Right atrium auricular region (tissue), 2 donors: ENCODE results near the gene VSTM2L. TPM values are rescaled to one million over a fixed set of nuclear protein-coding genes. Genes with fewer than 3 reads are reported as not detected.

ENCODE experiments used
- DNase-seq: peaks from one replicate; pipeline ENCODE4 v3.0.0-alpha.2; 2019; ENCODE audit warnings: low spot score
- H3K27ac ChIP-seq, 2 donors: fragments of 200-600 bp; sonication (generic); 1 replicate in 1 of 2; 2 replicates in 1 of 2; pipeline ENCODE4 v1.5.1; 2016 to 2019
- H3K27me3 ChIP-seq, 2 donors: fragments of 200-600 bp; sonication (generic); one replicate each; pipeline versions ENCODE4 v1.5.1 to v1.6.0; 2017 to 2019
- H3K36me3 ChIP-seq: fragments of 200-600 bp; sonication (generic); one replicate; pipeline ENCODE4 v1.5.1; 2016
- H3K4me1 ChIP-seq, 2 donors: fragments of 200-600 bp; sonication (generic); one replicate each; pipeline versions ENCODE4 v1.5.1 to v1.6.0; 2017 to 2019
- H3K4me3 ChIP-seq, 2 donors: fragments of 200-600 bp; sonication (generic); 1 replicate in 1 of 2; 2 replicates in 1 of 2; pipeline ENCODE4 v1.5.1; 2017 to 2019; ENCODE audit warnings: mild to moderate bottlenecking in 1 of 2, moderate library complexity in 1 of 2
- H3K9me3 ChIP-seq, 2 donors: fragments of 200-600 bp; sonication (generic); one replicate each; pipeline ENCODE4 v1.5.1; 2019
- CTCF ChIP-seq, 2 donors: fragments of 200-600 bp; sonication (generic); IDR thresholded peaks; one replicate each; pipeline ENCODE4 v1.5.1; 2019; ENCODE audit warnings: antibody characterized with exemption in 2 of 2
- total RNA-seq, 2 donors: library from RNA; depleted of rRNA; stranded (reverse); fragments of >200 nt; gene quantifications; one replicate each; pipeline ENCODE4 v1.1.0, GENCODE V29; 2016

VSTM2L gene
- total RNA-seq, 2 donors from 2014 or later, result 97.4 to 303 TPM

- TF ChIP-seq CTCF (IDR thresholded peaks at IDR 0.05), result no peak
- Histone ChIP-seq H3K9me3 (no peaks in the 10 kb centered on the region), H3K27me3 (no peaks in the 10 kb centered on the region), H3K4me1 (peaks cover 0 to 26% of the 10 kb centered on the region in 2 donors), H3K27ac (no peak overlapping the region), H3K36me3 (no peaks in the 10 kb centered on the region), H3K4me3 (no peak overlapping the region)
- no peak for DNase-seq
These were observed 17.9 kb downstream of the VSTM2L start for GRCh38 chr20:37920679-37921322.

- H3K9me3 ChIP-seq, result no peaks in the 10 kb centered on the region
- H3K4me1 ChIP-seq, result peaks cover 0 to 22% of the 10 kb centered on the region in 2 donors
- H3K4me3 ChIP-seq, result no peak overlapping the region
- no peaks in the 10 kb centered on the region for H3K27me3 ChIP-seq
- no peak overlapping the region for H3K27ac ChIP-seq
- no peak for DNase-seq
- TF ChIP-seq CTCF (IDR thresholded peaks at IDR 0.05), result no peak
- H3K36me3 ChIP-seq, result no peaks in the 10 kb centered on the region
These were observed 18.5 kb downstream of the VSTM2L start for GRCh38 chr20:37921341-37921929.

- H3K4me1 ChIP-seq, result peaks cover 0 to 26% of the 10 kb centered on the region in 2 donors
- H3K27ac ChIP-seq, result no peak overlapping the region
- DNase-seq, result no peak
- H3K36me3 ChIP-seq, result no peaks in the 10 kb centered on the region
- TF ChIP-seq CTCF (IDR thresholded peaks at IDR 0.05), result no peak
- H3K27me3 ChIP-seq, result no peaks in the 10 kb centered on the region
- no peaks in the 10 kb centered on the region for H3K9me3 ChIP-seq
- H3K4me3 ChIP-seq, result no peak overlapping the region
These were observed 19.1 kb downstream of the VSTM2L start for GRCh38 chr20:37922016-37922415.

- no peak for TF ChIP-seq CTCF (IDR thresholded peaks at IDR 0.05)
- DNase-seq, result no peak
- Histone ChIP-seq H3K4me3 (no peak overlapping the region), H3K27ac (no peak overlapping the region), H3K27me3 (no peaks in the 10 kb centered on the region), H3K4me1 (peaks cover 0 to 37% of the 10 kb centered on the region in 2 donors), H3K9me3 (no peaks in the 10 kb centered on the region), H3K36me3 (no peaks in the 10 kb centered on the region)
These were observed 22.6 kb downstream of the VSTM2L start for GRCh38 chr20:37925265-37926165.

GRCh38 chr20:37926612-37927011 is 23.7 kb downstream of the VSTM2L start:
- no peak for DNase-seq
- Histone ChIP-seq H3K27me3 (no peaks in the 10 kb centered on the region), H3K4me1 (peaks cover 0 to 45% of the 10 kb centered on the region in 2 donors), H3K27ac (no peak overlapping the region), H3K9me3 (no peaks in the 10 kb centered on the region), H3K4me3 (no peak overlapping the region), H3K36me3 (no peaks in the 10 kb centered on the region)
- no peak for TF ChIP-seq CTCF (IDR thresholded peaks at IDR 0.05)
